Inflammatory macrophage (primary cell): ENCODE results near the gene IL1RAPL2.
A peak's percentile ranks its signal among the peaks of the same experiment; 100 is the strongest.
"Not testable (repeated sequence)": the region's sequence is repeated elsewhere in the genome, so short reads cannot be mapped to it uniquely, and the experiment has no call there.

Experiments
- DNase-seq, 2 donors: peaks; one replicate each; pipeline ENCODE4 v3.0.0-alpha.2; 2020 to 2022

The IL1RAPL2 gene

GRCh38 chrX:105189093-105189492 is 623.1 kb downstream of the IL1RAPL2 start:
- DNase-seq = no peak

DNA sequence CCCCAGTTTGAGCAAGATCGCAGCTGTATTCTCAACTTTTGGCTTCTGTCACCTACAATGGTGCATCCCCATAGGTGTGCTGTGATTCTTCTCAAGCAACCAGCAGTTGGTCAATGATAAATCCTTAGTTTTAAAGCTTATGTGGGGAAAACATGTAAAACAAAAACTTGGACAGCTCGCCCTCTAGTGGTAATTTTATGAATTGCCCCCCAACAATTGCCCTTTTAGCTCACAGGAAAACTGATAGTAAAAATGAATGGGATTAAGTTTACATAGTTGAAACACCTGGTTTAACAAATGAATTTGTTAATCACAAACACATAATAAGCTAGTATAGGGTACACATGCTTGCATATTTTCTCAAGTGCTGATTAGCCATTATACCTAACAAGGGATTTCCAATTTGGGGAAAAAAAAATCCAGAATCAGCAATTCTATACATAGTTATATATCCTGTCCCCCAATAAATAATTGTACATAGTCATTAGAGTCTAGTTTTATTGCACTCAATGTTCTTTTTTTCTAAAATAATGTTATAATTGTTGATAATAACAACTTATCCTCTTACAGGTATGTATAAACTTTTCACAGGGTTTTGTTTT is 624.4 kb downstream of the IL1RAPL2 start:
- DNase-seq = peak in 1 of 2 donors; percentile 6

GRCh38 chrX:105191878-105192277 is 625.9 kb downstream of the IL1RAPL2 start:
- no peak for DNase-seq

GRCh38 chrX:105209406-105209805 is 643.4 kb downstream of the IL1RAPL2 start:
- no peak for DNase-seq

- no peak for DNase-seq
Observed at GRCh38 chrX:105210258-105210657, 644.3 kb downstream of the IL1RAPL2 start.

GRCh38 chrX:105211066-105211575 is 645.1 kb downstream of the IL1RAPL2 start:
- DNase-seq = no peak

DNA sequence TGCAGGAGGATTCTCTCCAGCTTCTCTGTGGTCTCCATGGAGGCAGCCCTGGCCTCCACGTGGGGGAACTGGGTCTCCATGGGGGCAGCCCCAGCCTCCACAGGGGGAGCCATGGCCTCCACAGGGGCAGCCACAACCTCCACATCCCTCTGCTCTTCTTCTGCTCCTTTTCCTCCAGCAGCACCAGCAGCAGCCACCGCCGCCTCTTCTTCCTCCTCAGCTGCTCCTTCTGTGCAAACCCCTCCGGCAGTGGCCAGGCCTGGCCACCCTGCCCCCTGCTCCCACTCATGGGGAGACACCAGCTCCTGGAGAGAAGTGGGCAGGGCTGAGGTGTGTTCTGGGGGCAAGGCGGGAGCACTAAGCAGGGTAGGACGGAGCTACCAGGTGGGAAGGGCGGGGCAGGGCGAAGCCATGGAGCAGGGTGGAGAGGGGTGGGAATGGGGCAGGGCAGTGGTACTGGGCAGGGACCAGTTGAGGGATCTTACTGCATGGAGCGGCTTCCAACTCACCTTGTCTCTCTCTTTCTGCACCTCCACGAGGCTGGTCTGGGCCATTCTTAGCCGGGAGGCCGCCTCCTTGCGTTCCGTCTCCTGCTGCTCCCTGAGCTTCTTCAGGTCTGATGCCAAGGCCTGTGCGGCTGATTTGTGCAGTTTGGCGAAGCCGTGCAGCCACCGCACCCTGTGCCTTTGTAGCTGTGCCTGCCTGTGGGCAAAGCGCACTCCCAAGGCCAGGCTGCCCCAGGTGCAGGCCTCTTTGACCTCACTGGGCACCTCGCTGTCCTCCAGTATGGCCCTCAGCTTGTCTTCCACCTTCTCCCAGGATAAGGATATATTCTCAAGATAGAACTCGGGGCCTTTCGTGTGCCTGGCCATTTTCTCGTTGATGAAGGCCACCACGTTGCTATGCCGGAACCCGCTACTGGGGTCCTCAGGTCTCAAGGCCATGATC is 653.7 kb downstream of the IL1RAPL2 start:
- DNase-seq = no peak

DNA sequence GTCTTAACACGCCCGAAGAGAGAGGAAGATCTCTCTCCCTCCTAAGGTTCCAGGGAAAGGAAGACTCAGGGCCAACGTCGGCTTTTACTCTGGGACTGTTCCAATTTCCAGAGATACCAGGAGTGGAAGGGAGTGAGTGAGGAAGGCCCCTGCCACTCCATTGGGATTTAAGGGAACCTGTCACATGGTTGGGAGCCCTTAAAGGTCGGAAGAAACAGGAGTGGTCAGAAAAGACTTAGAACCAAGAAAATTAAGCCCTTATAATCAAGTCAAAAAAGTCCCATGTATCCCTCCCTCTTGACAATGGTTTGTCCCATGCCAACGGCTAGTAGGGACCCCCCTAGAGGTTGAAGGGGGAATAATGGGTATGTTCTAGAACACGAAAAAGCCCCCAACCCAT is 654.6 kb downstream of the IL1RAPL2 start, which contains the start of gene TEX13A:
TSS of gene TEX13A (minus strand) at position 59 of the 400 bp plus-strand sequence. CDS start 297 bp downstream, outside the sequence.
- no peak for DNase-seq

GRCh38 chrX:105221374-105221773 is 655.4 kb downstream of the IL1RAPL2 start:
- no peak for DNase-seq

- DNase-seq = no peak
Observed at GRCh38 chrX:105226499-105226898, 660.5 kb downstream of the IL1RAPL2 start.

DNA sequence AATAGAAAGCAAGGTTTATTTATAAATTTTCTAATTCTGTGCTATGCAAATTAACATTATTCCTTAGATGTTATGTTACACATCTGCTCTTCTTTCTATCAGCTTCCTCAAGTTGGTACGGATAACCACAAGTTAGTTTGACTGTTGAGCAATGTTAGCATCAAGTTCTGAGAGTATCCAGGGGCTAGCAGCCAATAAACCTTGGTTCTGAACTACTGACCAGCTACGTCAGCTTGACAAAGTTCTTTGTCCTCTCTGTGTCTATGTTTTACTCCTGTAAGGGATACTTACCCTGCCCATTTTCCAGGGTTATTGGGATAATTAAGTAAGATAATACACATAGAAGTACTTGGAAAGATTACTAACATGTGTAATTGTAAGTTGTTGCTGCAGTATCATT is 662.6 kb downstream of the IL1RAPL2 start:
- DNase-seq = no peak

GRCh38 chrX:105229146-105229545 is 663.1 kb downstream of the IL1RAPL2 start:
- no peak for DNase-seq

DNA sequence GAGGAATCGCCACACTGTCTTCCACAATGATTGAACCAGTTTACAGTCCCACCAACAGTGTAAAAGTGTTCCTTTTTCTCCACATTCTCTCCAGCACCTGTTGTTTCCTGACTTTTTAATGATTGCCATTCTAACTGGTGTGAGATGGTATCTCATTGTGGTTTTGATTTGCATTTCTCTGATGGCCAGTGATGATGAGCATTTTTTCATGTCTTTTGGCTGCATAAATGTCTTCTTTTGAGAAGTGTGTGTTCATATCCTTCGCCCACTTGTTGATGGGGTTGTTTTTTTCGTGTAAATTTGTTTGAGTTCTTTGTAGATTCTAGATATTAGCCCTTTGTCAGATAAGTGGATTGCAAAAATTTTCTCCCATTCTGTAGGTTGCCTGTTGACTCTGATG is 671.4 kb downstream of the IL1RAPL2 start:
- not testable (repeated sequence) for DNase-seq

DNA sequence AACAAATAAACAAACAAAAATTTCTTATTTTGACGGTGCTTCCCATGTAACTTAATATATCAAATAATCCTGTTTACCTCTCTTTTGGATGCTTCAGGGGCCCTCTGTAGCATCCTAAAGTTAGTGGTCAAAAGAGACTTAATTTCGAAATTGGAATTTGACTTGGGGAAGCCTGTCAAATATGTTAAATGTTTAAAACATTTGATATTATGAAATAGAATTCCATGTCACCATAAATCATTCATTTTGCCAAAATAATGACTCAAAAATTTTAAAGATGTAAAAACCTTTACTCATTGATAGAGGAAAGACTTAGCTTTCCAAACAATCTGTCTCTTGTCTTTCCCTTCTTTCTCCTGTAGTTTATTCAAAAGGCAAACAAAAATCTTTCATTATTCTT is 675.1 kb downstream of the IL1RAPL2 start:
- DNase-seq = no peak

- no peak for DNase-seq
Observed at GRCh38 chrX:105260291-105261043, 694.5 kb downstream of the IL1RAPL2 start.

DNA sequence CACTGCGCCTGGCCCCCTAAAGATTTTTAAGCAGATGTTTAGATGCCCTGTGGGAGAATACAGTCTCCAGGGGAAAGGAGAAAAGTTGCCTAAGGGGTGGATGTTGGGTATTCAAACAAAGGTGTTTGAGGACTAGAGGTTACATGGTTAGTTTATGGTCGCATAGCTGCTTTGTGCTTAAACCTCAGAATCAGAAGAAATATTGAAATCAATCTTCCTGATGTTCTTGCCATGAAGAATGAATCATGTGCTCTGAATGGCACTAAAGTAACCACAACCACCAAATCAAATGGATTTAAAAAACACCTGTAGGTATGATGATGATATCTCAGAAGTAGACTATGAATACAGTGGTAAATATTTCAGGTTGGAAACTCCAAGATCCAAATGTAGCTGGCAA is 697.2 kb downstream of the IL1RAPL2 start:
- DNase-seq = no peak

- DNase-seq = no peak
Observed at GRCh38 chrX:105263801-105264200, 697.8 kb downstream of the IL1RAPL2 start.

GRCh38 chrX:105265093-105265492 is 699.1 kb downstream of the IL1RAPL2 start:
- DNase-seq = no peak

DNA sequence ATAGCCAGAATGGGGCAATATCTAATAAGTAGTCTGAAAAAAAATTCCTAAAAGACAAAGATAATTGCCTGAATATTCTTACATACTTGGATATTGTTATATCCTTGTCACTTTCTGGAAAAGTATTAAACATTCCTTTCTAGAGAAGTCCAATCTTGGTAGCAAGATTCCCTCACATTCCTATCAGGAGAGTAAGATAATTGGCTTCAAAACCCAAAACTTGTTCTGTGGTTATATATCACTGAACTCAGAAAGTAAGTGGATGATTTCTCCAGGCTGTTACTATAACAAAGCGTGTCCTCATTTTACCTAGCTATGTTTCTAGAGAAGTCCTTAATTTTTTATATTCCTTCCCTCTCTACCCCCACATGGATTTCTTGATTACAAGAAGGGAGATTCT is 700.5 kb downstream of the IL1RAPL2 start:
- DNase-seq = no peak

GRCh38 chrX:105267167-105267566 is 701.2 kb downstream of the IL1RAPL2 start:
- no peak for DNase-seq

DNA sequence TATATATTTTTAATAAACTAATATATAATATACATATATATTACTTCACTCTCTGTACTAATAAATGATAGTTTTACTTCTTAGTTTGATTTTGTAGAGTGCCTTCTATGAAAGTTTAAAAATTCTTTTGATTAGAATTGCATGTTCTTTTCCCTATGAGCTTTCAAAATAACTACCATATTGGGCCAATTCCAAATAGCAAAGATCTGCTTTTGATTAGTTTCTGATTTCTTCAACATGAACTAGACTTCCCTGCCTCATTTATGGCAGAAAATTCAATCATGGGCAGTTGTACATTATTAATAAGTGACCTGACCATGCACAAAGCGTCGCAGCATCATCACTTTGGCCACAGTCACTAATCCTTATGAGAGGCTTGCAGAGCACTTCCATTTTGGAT is 703.4 kb downstream of the IL1RAPL2 start:
- no peak for DNase-seq

- no peak for DNase-seq
Observed at GRCh38 chrX:105273326-105273725, 707.3 kb downstream of the IL1RAPL2 start.

GRCh38 chrX:105274091-105274490 is 708.1 kb downstream of the IL1RAPL2 start:
- no peak for DNase-seq
